Measurements from ENCODE around the gene MIF. TPM values are rescaled to one million over a fixed set of nuclear protein-coding genes. Genes with fewer than 3 reads are reported as not detected.

MIF gene
- total RNA-seq, 1 experiment from 2014 or later, result 957 TPM

DNA sequence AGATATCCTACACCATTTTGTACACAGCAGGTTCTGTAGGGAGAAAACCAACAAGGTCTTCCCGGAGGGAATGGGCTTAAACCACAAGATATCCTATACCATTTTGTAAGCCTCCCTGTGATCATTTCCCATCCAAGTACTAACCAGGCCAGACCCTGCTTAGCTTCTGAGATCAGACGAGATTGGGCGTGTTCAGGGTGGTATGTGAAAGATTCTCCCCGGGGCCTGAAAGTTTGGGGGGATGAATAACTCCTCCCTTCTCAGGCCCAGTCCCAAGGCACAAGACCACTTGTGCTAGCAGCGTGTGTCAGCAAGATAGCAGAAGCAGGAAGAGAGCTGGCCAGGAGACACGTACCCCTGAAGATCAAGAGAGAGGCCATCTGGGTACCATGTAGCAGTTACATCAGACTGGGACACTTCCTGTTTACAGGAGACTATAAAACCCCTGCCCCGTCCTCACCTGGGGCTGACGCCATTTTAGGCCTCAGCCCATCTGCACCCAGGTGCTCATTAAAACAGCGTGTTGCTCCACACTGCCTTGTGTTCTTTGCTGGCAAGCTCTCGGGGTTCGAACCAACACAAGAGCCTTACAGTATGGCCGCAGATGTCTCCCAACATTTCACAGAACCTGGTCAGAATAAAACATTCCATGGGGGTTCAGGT lies 17.3 kb downstream of the MIF start:
- H3K9me3 ChIP-seq (ENCODE audit: low read length), result no peaks in the 10 kb centered on the region
- H3F3A ChIP-seq (ENCODE audit: low read length, unreplicated experiment), result no peaks in the 10 kb centered on the region
- CTCF ChIA-PET, result no interaction called here
- DNase-seq, result no peak
- no peaks in the 10 kb centered on the region for H3K27me3 ChIP-seq (ENCODE audit: low read length)
- H3K79me2 ChIP-seq (ENCODE audit: low read length), result no peaks in the 10 kb centered on the region
- no peak overlapping the region for H3K9ac ChIP-seq (ENCODE audit: low read length)
- H4K20me1 ChIP-seq (ENCODE audit: low read length), result no peaks in the 10 kb centered on the region
- H3K36me3 ChIP-seq (ENCODE audit: low read depth, low read length), result no peaks in the 10 kb centered on the region
- no peaks in the 10 kb centered on the region for H3K9me2 ChIP-seq (replicated peaks; ENCODE audit: low read length)
- no peak overlapping the region for H3K27ac ChIP-seq (ENCODE audit: low read length)
- no peak for ATAC-seq
- TF ChIP-seq EZH2phosphoT487 (IDR thresholded peaks at IDR 0.05; ENCODE audit: borderline replicate concordance, low read length) (no peak), EZH2 (IDR thresholded peaks at IDR 0.05; ENCODE audit: low read length, unreplicated experiment) (no peak)
- TF ChIP-seq, protein P1, sequence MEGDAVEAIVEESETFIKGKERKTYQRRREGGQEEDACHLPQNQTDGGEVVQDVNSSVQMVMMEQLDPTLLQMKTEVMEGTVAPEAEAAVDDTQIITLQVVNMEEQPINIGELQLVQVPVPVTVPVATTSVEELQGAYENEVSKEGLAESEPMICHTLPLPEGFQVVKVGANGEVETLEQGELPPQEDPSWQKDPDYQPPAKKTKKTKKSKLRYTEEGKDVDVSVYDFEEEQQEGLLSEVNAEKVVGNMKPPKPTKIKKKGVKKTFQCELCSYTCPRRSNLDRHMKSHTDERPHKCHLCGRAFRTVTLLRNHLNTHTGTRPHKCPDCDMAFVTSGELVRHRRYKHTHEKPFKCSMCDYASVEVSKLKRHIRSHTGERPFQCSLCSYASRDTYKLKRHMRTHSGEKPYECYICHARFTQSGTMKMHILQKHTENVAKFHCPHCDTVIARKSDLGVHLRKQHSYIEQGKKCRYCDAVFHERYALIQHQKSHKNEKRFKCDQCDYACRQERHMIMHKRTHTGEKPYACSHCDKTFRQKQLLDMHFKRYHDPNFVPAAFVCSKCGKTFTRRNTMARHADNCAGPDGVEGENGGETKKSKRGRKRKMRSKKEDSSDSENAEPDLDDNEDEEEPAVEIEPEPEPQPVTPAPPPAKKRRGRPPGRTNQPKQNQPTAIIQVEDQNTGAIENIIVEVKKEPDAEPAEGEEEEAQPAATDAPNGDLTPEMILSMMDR (conservative IDR thresholded peaks at IDR 0.05; ENCODE audit: low read depth, low read length), result no peak
- H3K4me3 ChIP-seq (ENCODE audit: low read length), result no peak overlapping the region
- peaks cover 12% of the 10 kb centered on the region; the same call in 1 of the 2 replicates for H3K4me1 ChIP-seq (ENCODE audit: insufficient read depth, low read length)
- H3K4me2 ChIP-seq (ENCODE audit: low read length), result no peak overlapping the region
- no TSS peak for BruUV-seq (replicated peaks)
- no peak overlapping the region for H2AFZ ChIP-seq (ENCODE audit: low read length)
- POLR2A ChIA-PET (ENCODE audit: unreplicated experiment), result no interaction called here
- intact Hi-C loops (cut with micrococcal nuclease), result no loop called here

- POLR2A ChIA-PET (ENCODE audit: unreplicated experiment), result no interaction called here
- Histone ChIP-seq H4K20me1 (ENCODE audit: low read length) (no peaks in the 10 kb centered on the region), H3K79me2 (ENCODE audit: low read length) (no peaks in the 10 kb centered on the region), H3K4me3 (ENCODE audit: low read length) (no peak overlapping the region), H3F3A (ENCODE audit: low read length, unreplicated experiment) (no peaks in the 10 kb centered on the region), H3K9me2 (replicated peaks; ENCODE audit: low read length) (no peaks in the 10 kb centered on the region), H3K36me3 (ENCODE audit: low read depth, low read length) (no peaks in the 10 kb centered on the region), H3K9me3 (ENCODE audit: low read length) (no peaks in the 10 kb centered on the region), H3K27me3 (ENCODE audit: low read length) (no peaks in the 10 kb centered on the region), H2AFZ (ENCODE audit: low read length) (no peak overlapping the region), H3K27ac (ENCODE audit: low read length) (no peak overlapping the region), H3K4me2 (ENCODE audit: low read length) (no peak overlapping the region), H3K4me1 (ENCODE audit: insufficient read depth, low read length) (peaks cover 12% of the 10 kb centered on the region; the same call in 1 of the 2 replicates), H3K9ac (ENCODE audit: low read length) (no peak overlapping the region)
- TF ChIP-seq EZH2phosphoT487 (IDR thresholded peaks at IDR 0.05; ENCODE audit: borderline replicate concordance, low read length) (no peak), EZH2 (IDR thresholded peaks at IDR 0.05; ENCODE audit: low read length, unreplicated experiment) (no peak)
- TF ChIP-seq, protein P1 (conservative IDR thresholded peaks at IDR 0.05; ENCODE audit: low read depth, low read length), result no peak
- CTCF ChIA-PET, result no interaction called here
- intact Hi-C loops (cut with micrococcal nuclease), result no loop called here
- no TSS peak for BruUV-seq (replicated peaks)
- DNase-seq (no peak), ATAC-seq (no peak)
Measured at GRCh38 chr22:23912293-23912903, 18.2 kb downstream of the MIF start.

GRCh38 chr22:23913306-23913660 lies 19.1 kb downstream of the MIF start:
- ATAC-seq, result no peak
- no peaks in the 10 kb centered on the region for H3K79me2 ChIP-seq (ENCODE audit: low read length)
- ChIA-PET POLR2A (ENCODE audit: unreplicated experiment) (interaction anchor here (0.7 kb wide), 1 partner anchor 10 kb away, joined by 3 read pairs; no protein-coding TSS in a partner anchor), CTCF (interaction anchor here (0.5 kb wide), 1 partner anchor 19 kb away, joined by 3 read pairs; the partner anchor contains the start of gene MIF)
- no peaks in the 10 kb centered on the region for H3K9me3 ChIP-seq (ENCODE audit: low read length)
- H2AFZ ChIP-seq (ENCODE audit: low read length), result peak overlapping the region; percentile 82
- peak overlapping the region; percentile 91 for H3K4me2 ChIP-seq (ENCODE audit: low read length)
- H3K4me3 ChIP-seq (ENCODE audit: low read length), result peak overlapping the region; percentile 75
- no peaks in the 10 kb centered on the region for H3F3A ChIP-seq (ENCODE audit: low read length, unreplicated experiment)
- H3K36me3 ChIP-seq (ENCODE audit: low read depth, low read length), result no peaks in the 10 kb centered on the region
- BruUV-seq (replicated peaks), result TSS peak; percentile 33
- peak overlapping the region; percentile 96 for H3K9ac ChIP-seq (ENCODE audit: low read length)
- no peaks in the 10 kb centered on the region for H4K20me1 ChIP-seq (ENCODE audit: low read length)
- no peaks in the 10 kb centered on the region for H3K27me3 ChIP-seq (ENCODE audit: low read length)
- peaks cover 12% of the 10 kb centered on the region; the same call in 1 of the 2 replicates for H3K4me1 ChIP-seq (ENCODE audit: insufficient read depth, low read length)
- no peaks in the 10 kb centered on the region for H3K9me2 ChIP-seq (replicated peaks; ENCODE audit: low read length)
- intact Hi-C loops (cut with micrococcal nuclease), result no loop called here
- no peak for DNase-seq
- peak overlapping the region; percentile 47 for H3K27ac ChIP-seq (ENCODE audit: low read length)
- TF ChIP-seq EZH2phosphoT487 (IDR thresholded peaks at IDR 0.05; ENCODE audit: borderline replicate concordance, low read length), result no peak
- TF ChIP-seq, protein P1 (conservative IDR thresholded peaks at IDR 0.05; ENCODE audit: low read depth, low read length), result no peak
- no peak for TF ChIP-seq EZH2 (IDR thresholded peaks at IDR 0.05; ENCODE audit: low read length, unreplicated experiment)

Data from PC-3 (cell line).